HG03095 (cell line): ENCODE results near the gene PPP1CA.
A peak's percentile ranks its signal among the peaks of the same experiment; 100 is the strongest.
"Not testable (repeated sequence)": the region's sequence is repeated elsewhere in the genome, so short reads cannot be mapped to it uniquely, and the experiment has no call there.

Source experiments
- ATAC-seq: cut with Tn5 transposase; IDR thresholded peaks from one replicate; pipeline ENCODE4 v1.9.1; 2021; ENCODE audit warnings: moderate library complexity; ENCODE audit not compliant: unreplicated experiment

PPP1CA gene

GRCh38 chr11:67404515-67405195 lies 3.0 kb upstream of the PPP1CA start:
- ATAC-seq: no peak

- ATAC-seq: not testable (repeated sequence)
Observed at GRCh38 chr11:67403085-67403484, 1.4 kb upstream of the PPP1CA start.

GRCh38 chr11:67402192-67402839 lies 658 bp upstream of the PPP1CA start:
- not testable (repeated sequence) for ATAC-seq

GRCh38 chr11:67400942-67401494 lies 640 bp downstream of the PPP1CA start:
- ATAC-seq: peak; percentile 3

GRCh38 chr11:67400251-67400941 lies 1.3 kb downstream of the PPP1CA start:
- no peak for ATAC-seq

- no peak for ATAC-seq
Observed at GRCh38 chr11:67398661-67399563, 2.7 kb downstream of the PPP1CA start.

GRCh38 chr11:67397986-67398660 lies 3.5 kb downstream of the PPP1CA start:
- ATAC-seq: no peak

GRCh38 chr11:67397536-67397935 lies 4.1 kb downstream of the PPP1CA start:
- ATAC-seq: no peak

GRCh38 chr11:67396587-67397389 lies 4.9 kb downstream of the PPP1CA start:
- no peak for ATAC-seq

GRCh38 chr11:67396259-67396581 lies 5.4 kb downstream of the PPP1CA start:
- no peak for ATAC-seq

- ATAC-seq: no peak
Observed at GRCh38 chr11:67395555-67396258, 6.0 kb downstream of the PPP1CA start.

GRCh38 chr11:67393990-67394389 lies 7.7 kb downstream of the PPP1CA start:
- no peak for ATAC-seq

GRCh38 chr11:67393437-67393836 lies 8.2 kb downstream of the PPP1CA start:
- ATAC-seq: no peak

- no peak for ATAC-seq
Observed at GRCh38 chr11:67392183-67392715, 9.4 kb downstream of the PPP1CA start.

GRCh38 chr11:67391304-67392182 lies 10.1 kb downstream of the PPP1CA start, which contains the start of gene RAD9A:
TSS of gene RAD9A (plus strand) at chr11:67391986. CDS start at chr11:67392045, 59 bp downstream.
- peak; percentile 48 for ATAC-seq

GRCh38 chr11:67390947-67391303 lies 10.7 kb downstream of the PPP1CA start:
- no peak for ATAC-seq

GRCh38 chr11:67389477-67389876 lies 12.2 kb downstream of the PPP1CA start:
- ATAC-seq: no peak

GRCh38 chr11:67387518-67387917 lies 14.1 kb downstream of the PPP1CA start:
- ATAC-seq: no peak
